Spinal cord (tissue), 10 donors: ENCODE measurements around the gene TET3. TPM values are rescaled to one million over a fixed set of nuclear protein-coding genes. Genes with fewer than 3 reads are reported as not detected.

Experiments used
- DNase-seq, 6 donors: peaks; one replicate each; pipeline versions ENCODE4 v3.0.0 to v3.0.0-alpha.2; 2013 to 2015; ENCODE audit warnings: low spot score in 6 of 6, low read depth in 4 of 6
- H3K27ac ChIP-seq: one replicate; pipeline ENCODE4 v1.5.1; 2013; ENCODE audit warnings: low read depth, low read length, control low read depth
- H3K27me3 ChIP-seq: one replicate; pipeline ENCODE4 v1.6.1; 2013; ENCODE audit warnings: low read length; ENCODE audit not compliant: control insufficient read depth, insufficient read depth
- H3K36me3 ChIP-seq: one replicate; pipeline ENCODE4 v1.6.1; 2013; ENCODE audit warnings: low read length; ENCODE audit not compliant: control insufficient read depth, insufficient read depth
- H3K4me1 ChIP-seq: one replicate; pipeline ENCODE4 v1.6.1; 2013; ENCODE audit warnings: low read length; ENCODE audit not compliant: control insufficient read depth, insufficient read depth
- H3K4me3 ChIP-seq: one replicate; pipeline ENCODE4 v1.5.1; 2013; ENCODE audit warnings: low read depth, low read length, control low read depth
- H3K9me3 ChIP-seq: one replicate; pipeline ENCODE4 v1.6.1; 2013; ENCODE audit warnings: low read length; ENCODE audit not compliant: control insufficient read depth, insufficient read depth
- WGBS: methylation state at CpG from one replicate; pipeline ENCODE4 v1.1.5; 2013; ENCODE audit warnings: missing lambda C conversion rate; ENCODE audit not compliant: insufficient coverage; 5-methylcytosine and 5-hydroxymethylcytosine counted together
- polyA plus RNA-seq, 2 donors: library from polyadenylated mRNA; unstranded; fragments of 120-200 nt; gene quantifications; one replicate each; pipeline ENCODE4 v1.2.1, GENCODE V29; 2013; ENCODE audit not compliant: insufficient read length in 2 of 2
- total RNA-seq, 2 donors: library from RNA; depleted of rRNA in 1 of 2; stranded (reverse); fragments of 120-200 nt in 1 of 2; fragments of >200 nt in 1 of 2; gene quantifications; one replicate each; pipeline versions ENCODE4 v1.2.3 to v1.2.4, GENCODE V29; 2013 to 2014
- donor health status: healthy.

TET3 gene
- total and polyA plus RNA-seq, 4 donors = 12.5 to 19.2 (median 14.5) TPM

- WGBS = 29% methylated on average over 8 of the region's 8 CpGs
- no peaks in the 10 kb centered on the region for H3K9me3 ChIP-seq
- H3K36me3 ChIP-seq = peaks cover 14% of the 10 kb centered on the region
- no peak overlapping the region for H3K27ac ChIP-seq
- peaks cover 57% of the 10 kb centered on the region for H3K4me1 ChIP-seq
- H3K27me3 ChIP-seq = no peaks in the 10 kb centered on the region
- H3K4me3 ChIP-seq = no peak overlapping the region
- no peak for DNase-seq
Observed at GRCh38 chr2:74008761-74009395, 24.2 kb downstream of the TET3 start.

DNA sequence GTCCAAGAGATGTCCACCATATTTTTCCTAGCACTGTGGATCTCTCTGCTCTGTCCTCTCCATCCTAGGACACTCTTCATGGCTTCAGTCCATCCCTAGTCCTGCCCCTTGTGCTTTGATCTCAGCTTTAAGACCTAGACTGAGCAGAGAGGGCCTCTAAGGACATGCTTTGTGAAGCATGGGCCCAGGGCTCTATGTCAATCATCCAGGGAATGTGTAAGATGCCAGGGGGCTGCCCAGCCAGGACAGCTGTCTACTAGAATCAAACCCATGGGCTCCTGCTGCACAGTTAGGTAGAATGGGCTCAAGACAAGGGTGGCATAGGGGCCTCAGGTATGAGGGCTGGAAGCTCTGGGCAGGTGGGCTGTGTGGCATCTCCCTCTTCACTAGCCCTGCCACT is 24.9 kb downstream of the TET3 start:
- Histone ChIP-seq H3K9me3 (no peaks in the 10 kb centered on the region), H3K36me3 (peaks cover 14% of the 10 kb centered on the region), H3K27ac (no peak overlapping the region), H3K4me3 (no peak overlapping the region), H3K4me1 (peaks cover 50% of the 10 kb centered on the region), H3K27me3 (no peaks in the 10 kb centered on the region)
- DNase-seq = no peak

DNA sequence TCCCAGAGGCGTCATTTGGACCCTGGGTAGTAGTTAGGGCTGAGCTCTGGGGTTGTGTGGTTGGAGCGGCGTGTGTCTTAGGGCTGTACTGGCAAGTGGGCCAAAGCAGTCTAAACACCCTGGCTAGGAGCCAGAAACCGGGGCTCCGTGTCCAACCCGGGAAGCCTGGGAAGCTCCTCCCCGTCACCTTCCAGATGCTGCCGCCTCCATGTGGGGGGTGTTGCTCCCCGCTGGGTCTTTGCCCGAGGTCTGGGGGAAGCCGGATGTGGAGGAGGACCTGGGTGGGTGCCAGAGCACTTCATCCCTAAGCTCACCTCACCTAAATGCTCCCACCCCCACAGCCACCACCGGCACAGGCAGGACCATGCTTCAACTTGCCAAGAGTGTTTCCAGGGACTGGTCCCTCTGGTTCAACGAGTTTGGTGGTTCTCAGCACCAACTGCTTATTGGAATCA is 25.4 kb downstream of the TET3 start:
- Histone ChIP-seq H3K36me3 (peaks cover 14% of the 10 kb centered on the region), H3K9me3 (no peaks in the 10 kb centered on the region), H3K4me3 (no peak overlapping the region), H3K27ac (no peak overlapping the region), H3K27me3 (no peaks in the 10 kb centered on the region), H3K4me1 (peaks cover 45% of the 10 kb centered on the region)
- peak in 2 of 6 donors; percentile 60 to 64 for DNase-seq
- 58% methylated on average over 4 of the region's 13 CpGs for WGBS

DNA sequence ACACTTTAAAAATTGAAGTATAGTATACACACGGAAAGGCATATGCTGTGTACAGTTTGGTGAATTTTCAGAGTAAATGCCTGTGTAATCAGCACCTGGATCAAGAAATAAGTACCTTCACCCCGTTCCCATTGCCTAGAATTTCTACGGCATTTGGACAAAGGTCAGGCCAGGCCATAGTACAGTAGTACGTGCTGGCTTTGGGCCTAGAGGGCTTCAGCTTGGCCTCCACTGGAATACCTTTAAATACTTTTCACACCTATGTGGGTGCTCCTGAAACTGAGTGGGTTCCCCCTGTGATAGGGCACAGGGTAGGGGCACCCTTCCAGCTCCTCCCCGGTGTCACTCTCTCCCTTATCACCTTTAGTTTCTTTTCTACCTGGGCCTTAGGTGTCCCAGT is 26.5 kb downstream of the TET3 start:
- Histone ChIP-seq H3K27ac (no peak overlapping the region), H3K27me3 (no peaks in the 10 kb centered on the region), H3K9me3 (no peaks in the 10 kb centered on the region), H3K4me1 (peaks cover 35% of the 10 kb centered on the region), H3K4me3 (no peak overlapping the region), H3K36me3 (peaks cover 12% of the 10 kb centered on the region)
- DNase-seq = no peak
- no CpG with 5 or more reads among the region's 5 CpGs for WGBS

DNA sequence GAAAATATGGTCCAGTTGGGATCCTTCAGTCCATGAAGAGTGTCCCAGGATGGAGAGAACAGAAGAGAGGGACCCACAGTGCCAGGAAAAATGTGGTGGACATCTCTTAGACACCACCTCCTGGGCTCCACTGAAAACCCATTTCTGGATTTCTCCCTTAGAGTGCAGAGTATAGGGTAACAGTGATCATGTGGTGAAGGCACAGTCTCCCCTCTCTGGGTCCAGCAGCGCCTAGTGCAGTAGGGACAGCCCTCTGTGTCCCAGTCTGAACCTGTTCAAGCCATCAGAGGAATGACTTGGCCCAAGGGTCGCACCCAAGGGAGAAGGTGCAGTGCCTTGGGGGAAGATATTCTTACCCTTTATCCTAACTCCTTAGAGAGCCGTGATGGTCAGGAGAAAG is 30.1 kb downstream of the TET3 start:
- Histone ChIP-seq H3K27ac (no peak overlapping the region), H3K36me3 (peaks cover 4% of the 10 kb centered on the region), H3K27me3 (no peaks in the 10 kb centered on the region), H3K9me3 (no peaks in the 10 kb centered on the region), H3K4me3 (no peak overlapping the region), H3K4me1 (peaks cover 15% of the 10 kb centered on the region)
- WGBS = no CpG with 5 or more reads among the region's 3 CpGs
- DNase-seq = no peak

- Histone ChIP-seq H3K4me1 (peaks cover 25% of the 10 kb centered on the region), H3K4me3 (no peak overlapping the region), H3K36me3 (no peaks in the 10 kb centered on the region), H3K27ac (no peak overlapping the region), H3K27me3 (no peaks in the 10 kb centered on the region), H3K9me3 (no peaks in the 10 kb centered on the region)
- DNase-seq = no peak
- WGBS = no CpG with 5 or more reads among the region's 3 CpGs
Observed at GRCh38 chr2:74017223-74017622, 32.5 kb downstream of the TET3 start.

DNA sequence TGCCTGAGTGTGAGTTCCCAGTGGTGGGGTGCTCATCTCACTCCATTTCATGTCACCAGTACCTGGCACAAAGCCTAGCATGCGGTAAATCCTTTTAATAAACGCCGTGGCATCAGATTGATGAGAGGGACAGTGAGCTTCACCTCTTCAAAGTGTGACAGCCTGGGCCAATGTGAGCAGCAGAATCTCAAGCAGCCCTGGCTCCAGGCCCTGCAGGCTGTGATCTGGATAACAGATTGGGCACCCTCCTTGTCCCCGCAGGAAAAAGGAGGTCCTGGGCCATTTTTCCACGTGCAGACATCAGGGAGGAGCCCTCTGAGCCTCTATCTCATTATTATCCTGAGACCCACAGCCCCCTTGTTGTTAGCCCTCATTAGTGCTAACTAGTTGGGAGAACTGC is 34.8 kb downstream of the TET3 start:
- 44% methylated on average over 4 of the region's 5 CpGs for WGBS
- H3K27ac ChIP-seq = no peak overlapping the region
- DNase-seq = peak in 1 of 6 donors; percentile 20
- peaks cover 25% of the 10 kb centered on the region for H3K4me1 ChIP-seq
- no peaks in the 10 kb centered on the region for H3K9me3 ChIP-seq
- no peaks in the 10 kb centered on the region for H3K27me3 ChIP-seq
- H3K4me3 ChIP-seq = no peak overlapping the region
- H3K36me3 ChIP-seq = no peaks in the 10 kb centered on the region

DNA sequence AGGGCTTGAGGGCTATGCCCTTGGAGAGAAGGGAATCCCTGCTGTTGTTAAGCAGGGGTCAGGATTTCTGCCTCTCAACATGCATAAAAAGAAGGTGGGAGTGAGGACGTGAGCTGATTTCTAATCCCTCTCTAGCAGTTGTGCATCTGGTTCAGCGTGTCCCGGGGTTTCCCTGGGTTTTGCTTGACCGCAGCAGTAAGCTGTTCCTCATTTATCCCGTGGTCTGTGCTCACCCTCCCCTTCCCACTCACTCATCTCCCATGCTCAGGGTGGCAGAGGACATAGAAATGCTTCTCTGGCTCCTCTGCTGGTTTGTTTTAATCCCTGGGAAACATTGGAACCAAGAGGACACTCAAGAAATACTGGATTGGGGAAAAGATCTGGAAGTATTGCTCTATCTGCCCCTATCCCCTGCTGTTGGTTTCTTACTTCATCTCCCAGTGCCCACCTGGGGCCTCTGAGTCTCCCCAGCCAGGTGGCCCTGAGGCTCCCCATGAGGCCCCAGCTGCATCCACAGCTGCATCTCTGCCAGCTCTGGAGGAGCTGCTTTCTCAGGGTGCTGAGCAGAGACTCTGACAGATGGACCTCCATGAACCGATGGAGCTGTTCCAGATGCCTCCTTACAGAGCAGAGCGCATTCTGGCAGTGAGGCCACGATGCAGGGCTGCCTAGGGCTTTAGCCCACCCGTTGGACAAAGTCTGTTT is 36.1 kb downstream of the TET3 start:
- DNase-seq = peak in 2 of 6 donors; percentile 42 to 49
- 18% methylated on average over 7 of the region's 9 CpGs for WGBS
- no peaks in the 10 kb centered on the region for H3K27me3 ChIP-seq
- H3K27ac ChIP-seq = no peak overlapping the region
- H3K36me3 ChIP-seq = no peaks in the 10 kb centered on the region
- no peak overlapping the region for H3K4me3 ChIP-seq
- H3K9me3 ChIP-seq = no peaks in the 10 kb centered on the region
- H3K4me1 ChIP-seq = peaks cover 25% of the 10 kb centered on the region

DNA sequence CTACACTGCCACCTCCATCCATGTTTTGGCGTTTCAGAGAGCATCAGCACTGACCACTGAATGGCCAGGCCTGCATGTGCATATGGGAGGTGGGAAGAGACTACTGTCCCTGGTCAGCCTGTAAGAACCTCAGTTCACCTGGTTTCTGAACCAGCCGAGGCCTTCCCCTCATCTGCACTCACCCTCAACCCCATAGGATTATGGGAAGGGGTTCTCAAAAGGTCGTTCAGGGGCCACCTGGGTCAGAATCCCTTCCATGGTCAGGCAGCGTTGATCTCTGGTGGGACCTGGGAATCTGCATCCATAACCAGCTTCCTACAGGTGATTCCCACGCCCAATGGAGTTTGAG is 36.7 kb downstream of the TET3 start:
- H3K4me1 ChIP-seq = peaks cover 25% of the 10 kb centered on the region
- no peak for DNase-seq
- WGBS = 90% methylated on average over 2 of the region's 5 CpGs
- H3K4me3 ChIP-seq = no peak overlapping the region
- no peaks in the 10 kb centered on the region for H3K27me3 ChIP-seq
- no peak overlapping the region for H3K27ac ChIP-seq
- H3K36me3 ChIP-seq = no peaks in the 10 kb centered on the region
- H3K9me3 ChIP-seq = no peaks in the 10 kb centered on the region

DNA sequence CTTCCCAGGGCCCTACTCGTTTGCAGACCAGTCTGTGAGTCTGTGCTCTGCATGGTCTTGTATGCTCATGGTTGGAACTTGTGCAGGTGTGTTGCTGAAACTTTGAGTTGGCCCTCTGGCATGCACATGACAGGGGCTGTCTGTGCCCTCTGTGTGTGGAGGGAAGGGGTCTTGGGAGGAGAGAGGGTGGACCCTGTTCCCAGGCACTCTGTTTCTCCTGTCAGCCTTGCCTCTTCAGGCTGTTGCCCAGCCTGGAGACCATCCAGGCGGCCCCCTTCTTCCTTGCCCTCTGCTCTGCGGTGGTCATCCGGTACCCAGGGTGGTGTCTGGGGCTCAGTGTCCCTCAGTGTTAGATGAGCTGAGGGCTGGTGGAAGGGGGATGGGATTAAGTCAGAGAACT is 39.5 kb downstream of the TET3 start:
- DNase-seq = no peak
- Histone ChIP-seq H3K36me3 (no peaks in the 10 kb centered on the region), H3K4me3 (no peak overlapping the region), H3K27me3 (no peaks in the 10 kb centered on the region), H3K27ac (no peak overlapping the region), H3K4me1 (peaks cover 21% of the 10 kb centered on the region), H3K9me3 (peaks cover 3% of the 10 kb centered on the region)
- 75% methylated on average over 2 of the region's 4 CpGs for WGBS
